H1 (cell line): ENCODE results near the gene SKAP2. TPM values are rescaled to one million over a fixed set of nuclear protein-coding genes. Genes with fewer than 3 reads are reported as not detected.

Experiments used
- CTCF ChIA-PET: fragments of 300-600 bp; sonication (Branson Sonifier 250); formaldehyde crosslinking; loops from one replicate; lab custom pipeline; 2021; ENCODE audit not compliant: partially characterized antibody; lab: Charles Lee
- POLR2A ChIA-PET: fragments of 300-600 bp; sonication (Branson Sonifier 250); formaldehyde crosslinking; loops from one replicate; lab custom pipeline; 2021; ENCODE audit warnings: inconsistent platforms; ENCODE audit not compliant: partially characterized antibody; lab: Charles Lee
- DNase-seq, 2 experiments: peaks; one replicate each; pipeline versions ENCODE4 v3.0.0 to v3.0.0-alpha.2; 2010 to 2022; ENCODE audit warnings: low spot score in 2 of 2, low read depth in 1 of 2, mixed read lengths in 1 of 2
- FAIRE-seq: peaks from 2 replicates; lab custom pipeline; 2011; peaks lifted over from hg19 to GRCh38; lab: Jason Lieb, UNC
- H2AFZ ChIP-seq: 2 replicates; pipeline ENCODE4 v1.8.1; 2012; ENCODE audit warnings: low read length, inconsistent platforms
- H2AK5ac ChIP-seq: 2 replicates; pipeline ENCODE4 v1.6.1; 2013; ENCODE audit warnings: low read depth, low read length
- H2BK120ac ChIP-seq: replicated peaks from 2 replicates; pipeline ENCODE3; 2013; ENCODE audit warnings: low read depth, low read length, inconsistent platforms
- H2BK12ac ChIP-seq: 2 replicates; pipeline ENCODE4 v1.6.1; 2013; ENCODE audit warnings: low read depth, low read length
- H2BK15ac ChIP-seq: 2 replicates; pipeline ENCODE4 v1.6.1; 2013; ENCODE audit warnings: low read length
- H2BK20ac ChIP-seq: 2 replicates; pipeline ENCODE4 v1.6.1; 2013; ENCODE audit warnings: low read length
- H2BK5ac ChIP-seq: 2 replicates; pipeline ENCODE4 v1.6.1; 2013; ENCODE audit warnings: low read depth, low read length
- H3K14ac ChIP-seq: 2 replicates; pipeline ENCODE4 v1.6.1; 2013; ENCODE audit warnings: inconsistent platforms; ENCODE audit not compliant: insufficient read length
- H3K18ac ChIP-seq: 2 replicates; pipeline ENCODE4 v1.6.1; 2013; ENCODE audit warnings: low read length; ENCODE audit errors: extremely low read depth
- H3K23ac ChIP-seq: 2 replicates; pipeline ENCODE4 v1.6.1; 2013; ENCODE audit warnings: inconsistent platforms; ENCODE audit not compliant: insufficient read length
- H3K23me2 ChIP-seq: 2 replicates; pipeline ENCODE4 v1.6.1; 2013; ENCODE audit warnings: low read depth, low read length
- H3K27ac ChIP-seq: 2 replicates; pipeline ENCODE4 v1.6.1; 2011; ENCODE audit warnings: low read depth, low read length, inconsistent platforms
- H3K27me3 ChIP-seq, 4 experiments: replicated peaks in 1 of 4; 1 replicate in 1 of 4; 2 replicates in 3 of 4; pipeline versions ENCODE4 v1.6.1 to v1.8.1; 2011 to 2013; ENCODE audit warnings: low read length in 3 of 4, mild to moderate bottlenecking in 3 of 4, inconsistent platforms in 2 of 4, mixed read lengths in 2 of 4, moderate library complexity in 1 of 4; ENCODE audit not compliant: control insufficient read depth in 3 of 4, insufficient read depth in 3 of 4; ENCODE audit errors: extremely low read depth in 1 of 4
- H3K36me3 ChIP-seq, 4 experiments: 2 replicates each; pipeline versions ENCODE4 v1.6.1 to v1.8.1; 2011 to 2013; ENCODE audit warnings: mild to moderate bottlenecking in 4 of 4, low read length in 3 of 4, moderate library complexity in 2 of 4, control low read depth in 1 of 4, inconsistent platforms in 1 of 4; ENCODE audit not compliant: insufficient read depth in 4 of 4, control insufficient read depth in 2 of 4
- H3K4ac ChIP-seq: replicated peaks from 2 replicates; pipeline ENCODE3; 2013; ENCODE audit warnings: low read length, low read depth, mixed read lengths, inconsistent platforms; ENCODE audit not compliant: insufficient read length
- H3K4me1 ChIP-seq, 4 experiments: replicated peaks in 1 of 4; 1 replicate in 1 of 4; 2 replicates in 3 of 4; pipeline versions ENCODE4 v1.6.1 to v1.8.1; 2011 to 2013; ENCODE audit warnings: low read length in 3 of 4, inconsistent platforms in 2 of 4, mixed read lengths in 1 of 4; ENCODE audit not compliant: insufficient read depth in 4 of 4, control insufficient read depth in 3 of 4
- H3K4me2 ChIP-seq, 2 experiments: 2 replicates each; pipeline versions ENCODE4 v1.6.1 to v1.8.1; 2011 to 2013; ENCODE audit warnings: low read depth in 2 of 2, low read length in 2 of 2, control low read depth in 1 of 2, inconsistent platforms in 1 of 2, mild to moderate bottlenecking in 1 of 2; ENCODE audit not compliant: insufficient read depth in 1 of 2
- H3K4me3 ChIP-seq, 4 experiments: fragments of 200-600, 300-600 bp in 1 of 4; sonication (generic), shearing (Covaris generic), sonication (Bioruptor Twin) in 1 of 4; 2 replicates each; pipeline versions ENCODE4 v1.5.1 to v1.8.1; 2011 to 2016; ENCODE audit warnings: low read length in 4 of 4, low read depth in 3 of 4, control low read depth in 2 of 4, inconsistent platforms in 2 of 4, mild to moderate bottlenecking in 2 of 4, mixed read lengths in 1 of 4, moderate library complexity in 1 of 4; ENCODE audit not compliant: insufficient read depth in 2 of 4; ENCODE audit errors: extremely low read depth in 1 of 4
- H3K56ac ChIP-seq: replicated peaks from 2 replicates; pipeline ENCODE3; 2013; ENCODE audit warnings: low read depth, mild to moderate bottlenecking, mixed read lengths, low read length, inconsistent platforms; ENCODE audit not compliant: insufficient read length
- H3K79me1 ChIP-seq: 2 replicates; pipeline ENCODE4 v1.6.1; 2013; ENCODE audit warnings: low read depth, low read length, control low read depth
- H3K79me2 ChIP-seq, 2 experiments: 2 replicates each; pipeline versions ENCODE4 v1.6.1 to v1.8.1; 2012 to 2013; ENCODE audit warnings: low read length in 2 of 2, mild to moderate bottlenecking in 2 of 2, inconsistent platforms in 1 of 2; ENCODE audit not compliant: insufficient read depth in 2 of 2, control insufficient read depth in 1 of 2
- H3K9ac ChIP-seq, 4 experiments: replicated peaks in 1 of 4; 1 replicate in 1 of 4; 2 replicates in 3 of 4; pipeline versions ENCODE4 v1.6.1 to v1.8.1; 2011 to 2013; ENCODE audit warnings: low read depth in 3 of 4, low read length in 3 of 4, control low read depth in 2 of 4, mild to moderate bottlenecking in 2 of 4, moderate library complexity in 2 of 4, inconsistent platforms in 1 of 4; ENCODE audit errors: extremely low read depth in 1 of 4
- H3K9me3 ChIP-seq, 2 experiments: 2 replicates each; pipeline versions ENCODE4 v1.6.1 to v1.8.1; 2012 to 2013; ENCODE audit warnings: mild to moderate bottlenecking in 2 of 2, moderate library complexity in 2 of 2, control low read depth in 1 of 2, inconsistent platforms in 1 of 2, low read depth in 1 of 2, low read length in 1 of 2, mixed read lengths in 1 of 2; ENCODE audit not compliant: insufficient read depth in 2 of 2
- H4K20me1 ChIP-seq, 2 experiments: replicated peaks in 1 of 2; 2 replicates each; pipeline versions ENCODE3 to v1.8.1; 2011 to 2013; ENCODE audit warnings: inconsistent platforms in 2 of 2, low read length in 2 of 2, mild to moderate bottlenecking in 1 of 2; ENCODE audit not compliant: insufficient read depth in 2 of 2, control insufficient read depth in 1 of 2
- H4K5ac ChIP-seq: 2 replicates; pipeline ENCODE4 v1.6.1; 2013; ENCODE audit warnings: low read length, low read depth, mixed read lengths, inconsistent platforms; ENCODE audit not compliant: insufficient read length
- H4K8ac ChIP-seq: 2 replicates; pipeline ENCODE4 v1.8.0; 2013; ENCODE audit warnings: mild to moderate bottlenecking, moderate library complexity, low read length, inconsistent platforms; ENCODE audit not compliant: insufficient read depth; ENCODE audit errors: extremely low read depth
- H4K91ac ChIP-seq: replicated peaks from 2 replicates; pipeline ENCODE3; 2013; ENCODE audit warnings: low read length, mixed read lengths, inconsistent platforms; ENCODE audit not compliant: insufficient read length
- CBX8 ChIP-seq: fragments of 300-800, 300-1000 bp; sonication (generic); IDR thresholded peaks from 2 replicates; pipeline ENCODE4 v1.7.1; 2016; ENCODE audit warnings: low read depth, low read length, borderline replicate concordance
- FOSL1 ChIP-seq: IDR thresholded peaks from 2 replicates; pipeline ENCODE4 v1.6.1; 2011; ENCODE audit warnings: mild to moderate bottlenecking, low read depth, low read length, moderate library complexity; ENCODE audit not compliant: insufficient read depth
- WGBS, 2 experiments: shearing (Covaris generic) in 1 of 2; methylation state at CpG; one replicate each; pipeline versions ENCODE4 v1.1.6 to v1.1.7; 2013 to 2015; ENCODE audit warnings: low lambda C conversion rate in 2 of 2, mixed read lengths in 2 of 2, inconsistent platforms in 1 of 2, low coverage in 1 of 2, missing lambda C conversion rate in 1 of 2; ENCODE audit not compliant: insufficient replicate concordance in 2 of 2, insufficient coverage in 1 of 2, insufficient read length in 1 of 2; ENCODE audit errors: extremely low coverage in 1 of 2, missing lambda C conversion rate in 1 of 2; 5-methylcytosine and 5-hydroxymethylcytosine counted together
- polyA plus RNA-seq, 7 experiments: library from polyadenylated mRNA; depleted of rRNA in 3 of 7; stranded (reverse) in 5 of 7; unstranded in 2 of 7; fragments of >200 nt in 5 of 7; fragments of 200-250 nt in 2 of 7; gene quantifications; 1 replicate in 5 of 7; 2 replicates in 1 of 7; 4 replicates in 1 of 7; pipeline versions ENCODE4 v1.2.1 to v1.2.3, GENCODE V29; 2011 to 2013; ENCODE audit warnings: missing spikeins in 2 of 7, mixed read lengths in 2 of 7
- total RNA-seq: library from RNA; stranded (reverse); fragmentation: NEBNext Ultra II Directional; extraction: Animal tissue kit (Norgen Biotek cat#: 25700); gene quantifications from 2 replicates; pipeline ENCODE4 v1.2.1, GENCODE V29; 2021
- TF ChIP-seq, protein P1 (sequence below): IDR thresholded peaks from 2 replicates; pipeline ENCODE4 v1.6.1; 2012; ENCODE audit warnings: inconsistent platforms

Gene SKAP2
- total and polyA plus RNA-seq, 2 of the 8 experiments (the other 6 are each of a cell fraction or from before 2014, with no cell fraction given): 0.53 to 5.1 TPM

DNA sequence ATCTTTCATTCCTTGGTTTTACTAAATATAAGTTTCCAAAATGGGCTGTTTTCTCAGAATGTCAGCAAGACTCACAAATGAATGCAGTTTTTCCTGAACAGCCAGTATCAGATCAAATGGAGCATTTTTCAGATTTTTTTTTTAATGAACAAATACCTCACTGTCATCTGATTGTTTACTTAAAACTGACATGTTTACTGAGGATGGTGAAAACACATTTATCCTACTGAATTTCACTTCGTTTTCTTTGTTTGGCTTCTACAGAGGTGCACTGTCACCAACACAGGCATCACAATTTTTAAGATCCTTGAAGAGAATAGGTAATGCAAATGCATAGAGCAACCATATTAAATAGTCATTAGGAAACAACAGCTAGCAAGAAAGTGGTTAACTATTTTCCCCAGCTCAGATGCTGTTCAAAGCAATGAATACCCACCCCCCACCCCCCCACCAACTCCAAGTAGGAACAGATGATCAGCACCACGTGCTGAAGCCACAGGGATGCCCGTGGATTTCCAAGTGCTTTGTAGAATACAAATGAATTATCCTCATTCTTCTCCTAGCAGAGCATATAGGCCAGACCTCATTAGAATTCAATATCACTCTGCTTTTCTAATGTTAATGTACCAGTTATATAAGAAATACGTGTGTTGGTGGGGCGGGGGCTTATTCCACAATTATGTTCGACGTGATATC is 205.9 kb downstream of the SKAP2 start:
- Histone ChIP-seq H3K14ac (no peak overlapping the region), H3K9me3 (no peaks in the 10 kb centered on the region), H3K4me1 (peaks cover 5 to 19% (median 16%) of the 10 kb centered on the region in 4 experiments), H2BK20ac (no peak overlapping the region), H2BK5ac (no peak overlapping the region), H3K23me2 (0 out of 2 replicates have a peak, but pooled peaks cover 3% of the 10 kb centered on the region), H3K4ac (no peak overlapping the region), H2BK15ac (no peak overlapping the region), H2BK12ac (no peak overlapping the region), H3K79me2 (no peaks in the 10 kb centered on the region), H3K18ac (no peak overlapping the region), H3K27me3 (no peaks in the 10 kb centered on the region), H2AFZ (no peak overlapping the region), H3K56ac (no peak overlapping the region), H2AK5ac (no peak overlapping the region), H3K23ac (no peak overlapping the region), H3K4me2 (peak overlapping the region; percentile 68 to 82), H4K8ac (no peak overlapping the region), H4K91ac (no peak overlapping the region), H4K5ac (no peak overlapping the region), H2BK120ac (no peak overlapping the region), H3K4me3 (peak overlapping the region in 2 of 4 experiments; percentile 20 to 49; a peak in 4 of 8 replicates), H3K27ac (no peak overlapping the region), H3K9ac (no peak overlapping the region), H3K36me3 (no peaks in the 10 kb centered on the region), H4K20me1 (no peaks in the 10 kb centered on the region), H3K79me1 (no peaks in the 10 kb centered on the region)
- TF ChIP-seq, protein P1, sequence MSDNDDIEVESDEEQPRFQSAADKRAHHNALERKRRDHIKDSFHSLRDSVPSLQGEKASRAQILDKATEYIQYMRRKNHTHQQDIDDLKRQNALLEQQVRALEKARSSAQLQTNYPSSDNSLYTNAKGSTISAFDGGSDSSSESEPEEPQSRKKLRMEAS: peak; percentile 21; the same call in 1 of the 2 replicates
- TF ChIP-seq FOSL1 (no peak), CBX8 (no peak)
- 39% methylated on average over 7 of the region's 7 CpGs; no CpG with 5 or more reads in 1 of the 2 experiments for WGBS, 2 experiments
- CTCF ChIA-PET: interaction anchor here (1.0 to 2.7 kb wide), 9 partner anchors 9 to 503 kb away, joined by 3 to 15 read pairs (median 4); no protein-coding TSS in a partner anchor
- FAIRE-seq (peak; percentile 24), DNase-seq (no peak)
- POLR2A ChIA-PET: interaction anchor here (0.7 kb wide), 1 partner anchor 659 kb away, joined by 4 read pairs; no protein-coding TSS in a partner anchor
